Keratinocyte (primary cell): ENCODE results near the gene PI4KA. TPM values are rescaled to one million over a fixed set of nuclear protein-coding genes. Genes with fewer than 3 reads are reported as not detected.
"Not testable (repeated sequence)": the region's sequence is repeated elsewhere in the genome, so short reads cannot be mapped to it uniquely, and the experiment has no call there.

Experiments
- DNase-seq: peaks from one replicate; pipeline ENCODE4 v3.0.0-alpha.2; 2011; ENCODE audit warnings: low read depth, missing footprints, low spot score
- FAIRE-seq: peaks from 2 replicates; lab custom pipeline; 2011; peaks lifted over from hg19 to GRCh38; lab: Jason Lieb, UNC
- H2AFZ ChIP-seq: 2 replicates; pipeline ENCODE4 v1.6.0; 2012; ENCODE audit warnings: low read length, control low read depth, inconsistent platforms; ENCODE audit not compliant: control insufficient read depth
- H3K27ac ChIP-seq: 2 replicates; pipeline ENCODE4 v1.5.1; 2011; ENCODE audit warnings: low read length; ENCODE audit not compliant: control insufficient read depth, insufficient read depth
- H3K27me3 ChIP-seq: 3 replicates; pipeline ENCODE4 v1.6.0; 2011; ENCODE audit warnings: low read length; ENCODE audit not compliant: control insufficient read depth, insufficient read depth; ENCODE audit errors: extremely low read depth
- H3K36me3 ChIP-seq, 2 experiments: 2 replicates in 1 of 2; 3 replicates in 1 of 2; pipeline ENCODE4 v1.5.1; 2011; ENCODE audit warnings: low read length in 2 of 2, mild to moderate bottlenecking in 1 of 2; ENCODE audit not compliant: control insufficient read depth in 2 of 2, insufficient read depth in 2 of 2; ENCODE audit errors: extremely low read depth in 1 of 2
- H3K4me1 ChIP-seq: 3 replicates; pipeline ENCODE4 v1.5.1; 2011; ENCODE audit warnings: low read length; ENCODE audit not compliant: control insufficient read depth, insufficient read depth; ENCODE audit errors: extremely low read depth
- H3K4me2 ChIP-seq: 3 replicates; pipeline ENCODE4 v1.6.0; 2011; ENCODE audit warnings: low read depth, low read length; ENCODE audit not compliant: control insufficient read depth, insufficient read depth; ENCODE audit errors: extremely low read depth
- H3K4me3 ChIP-seq, 3 experiments: fragments of 200-600 bp in 1 of 3; sonication (generic) in 1 of 3; 2 replicates in 2 of 3; 3 replicates in 1 of 3; pipeline ENCODE4 v1.5.1; 2011 to 2016; ENCODE audit warnings: low read length in 3 of 3, mild to moderate bottlenecking in 3 of 3, control low read depth in 2 of 3, inconsistent platforms in 1 of 3, low read depth in 1 of 3, mixed read lengths in 1 of 3, mixed run types in 1 of 3, moderate library complexity in 1 of 3; ENCODE audit not compliant: control insufficient read depth in 2 of 3, insufficient read depth in 2 of 3; ENCODE audit errors: extremely low read depth in 1 of 3
- H3K79me2 ChIP-seq: 2 replicates; pipeline ENCODE4 v1.6.0; 2012; ENCODE audit warnings: low read length; ENCODE audit not compliant: control insufficient read depth, insufficient read depth
- H3K9ac ChIP-seq: 3 replicates; pipeline ENCODE4 v1.6.0; 2011; ENCODE audit warnings: low read length; ENCODE audit not compliant: control insufficient read depth, insufficient read depth; ENCODE audit errors: extremely low read depth
- H3K9me1 ChIP-seq: 3 replicates; pipeline ENCODE4 v1.6.0; 2011; ENCODE audit warnings: low read length; ENCODE audit not compliant: control insufficient read depth, insufficient read depth; ENCODE audit errors: extremely low read depth
- H3K9me3 ChIP-seq: 2 replicates; pipeline ENCODE4 v1.5.1; 2012; ENCODE audit warnings: low read depth, low read length; ENCODE audit not compliant: control insufficient read depth
- H4K20me1 ChIP-seq: 3 replicates; pipeline ENCODE4 v1.6.0; 2011; ENCODE audit warnings: low read length; ENCODE audit not compliant: control insufficient read depth, insufficient read depth; ENCODE audit errors: extremely low read depth
- CTCF ChIP-seq, 3 experiments: IDR thresholded peaks in 1 of 3; conservative IDR thresholded peaks in 1 of 3; optimal IDR thresholded peaks in 1 of 3; 2 replicates in 2 of 3; 3 replicates in 1 of 3; pipeline versions ENCODE3 to v1.5.1; 2011; ENCODE audit warnings: low read length in 3 of 3, mild to moderate bottlenecking in 3 of 3, moderate library complexity in 2 of 3, control low read depth in 1 of 3, inconsistent platforms in 1 of 3; ENCODE audit not compliant: insufficient read depth in 2 of 3; ENCODE audit errors: extremely low read depth in 1 of 3
- dilution Hi-C: fragments of 300-500 bp; cut with MboI; formaldehyde crosslinking; loops from one replicate; pipeline ENCODE4 v1.7.0; 2020; ENCODE audit warnings: low sequenced_read_pairs; ENCODE audit not compliant: extremely low pct_ligation_motif_present
- polyA plus RNA-seq, 5 experiments: library from polyadenylated mRNA; depleted of rRNA in 3 of 5; stranded (reverse) in 3 of 5; stranded (forward) in 1 of 5; unstranded in 1 of 5; fragments of >200 nt; gene quantifications; 1 replicate in 1 of 5; 2 replicates in 3 of 5; 3 replicates in 1 of 5; pipeline versions ENCODE4 v1.2.1 to v1.2.3, GENCODE V29; 2011 to 2012; ENCODE audit warnings: missing spikeins in 2 of 5, low read depth in 1 of 5, low replicate concordance in 1 of 5

PI4KA gene
- polyA plus RNA-seq, 1 donor (not counting 4 experiments of a cell fraction or from before 2014, with no cell fraction given): 13.6 TPM

- not testable (repeated sequence) for DNase-seq
Observed at GRCh38 chr22:20703816-20704609, 154.6 kb downstream of the PI4KA start.

GRCh38 chr22:20703414-20703806 is 155.2 kb downstream of the PI4KA start:
- H3K4me3 ChIP-seq: peak overlapping the region in 1 of 3 experiments; percentile 41
- H4K20me1 ChIP-seq, dilution Hi-C loops, H3K9me1 ChIP-seq, H3K27ac ChIP-seq, H3K79me2 ChIP-seq, H3K36me3 ChIP-seq, H3K27me3 ChIP-seq, H3K9me3 ChIP-seq, DNase-seq, FAIRE-seq, H3K4me1 ChIP-seq, H2AFZ ChIP-seq, H3K9ac ChIP-seq: not testable (repeated sequence)
- peak overlapping the region; percentile 37 for H3K4me2 ChIP-seq

More at GRCh38 chr22:20703816-20704609, 154.6 kb downstream of the PI4KA start:
- H3K4me1 ChIP-seq, H4K20me1 ChIP-seq, H3K9me3 ChIP-seq, H3K79me2 ChIP-seq, H3K27me3 ChIP-seq, FAIRE-seq, H3K9me1 ChIP-seq, H2AFZ ChIP-seq, H3K36me3 ChIP-seq, dilution Hi-C loops, H3K9ac ChIP-seq, H3K27ac ChIP-seq: not testable (repeated sequence)
- Histone ChIP-seq H3K4me3 (peak overlapping the region in 1 of 3 experiments; percentile 41), H3K4me2 (peak overlapping the region; percentile 37)
- TF ChIP-seq CTCF (optimal IDR thresholded peaks at IDR 0.05 in 1 of 3, IDR thresholded peaks at IDR 0.05 in 1 of 3, conservative IDR thresholded peaks at IDR 0.05 in 1 of 3; ENCODE audit: extremely low read depth in 1 of 3, insufficient read depth in 2 of 3, low read length in 3 of 3): peak in 1 of 3 experiments; percentile 21

DNA sequence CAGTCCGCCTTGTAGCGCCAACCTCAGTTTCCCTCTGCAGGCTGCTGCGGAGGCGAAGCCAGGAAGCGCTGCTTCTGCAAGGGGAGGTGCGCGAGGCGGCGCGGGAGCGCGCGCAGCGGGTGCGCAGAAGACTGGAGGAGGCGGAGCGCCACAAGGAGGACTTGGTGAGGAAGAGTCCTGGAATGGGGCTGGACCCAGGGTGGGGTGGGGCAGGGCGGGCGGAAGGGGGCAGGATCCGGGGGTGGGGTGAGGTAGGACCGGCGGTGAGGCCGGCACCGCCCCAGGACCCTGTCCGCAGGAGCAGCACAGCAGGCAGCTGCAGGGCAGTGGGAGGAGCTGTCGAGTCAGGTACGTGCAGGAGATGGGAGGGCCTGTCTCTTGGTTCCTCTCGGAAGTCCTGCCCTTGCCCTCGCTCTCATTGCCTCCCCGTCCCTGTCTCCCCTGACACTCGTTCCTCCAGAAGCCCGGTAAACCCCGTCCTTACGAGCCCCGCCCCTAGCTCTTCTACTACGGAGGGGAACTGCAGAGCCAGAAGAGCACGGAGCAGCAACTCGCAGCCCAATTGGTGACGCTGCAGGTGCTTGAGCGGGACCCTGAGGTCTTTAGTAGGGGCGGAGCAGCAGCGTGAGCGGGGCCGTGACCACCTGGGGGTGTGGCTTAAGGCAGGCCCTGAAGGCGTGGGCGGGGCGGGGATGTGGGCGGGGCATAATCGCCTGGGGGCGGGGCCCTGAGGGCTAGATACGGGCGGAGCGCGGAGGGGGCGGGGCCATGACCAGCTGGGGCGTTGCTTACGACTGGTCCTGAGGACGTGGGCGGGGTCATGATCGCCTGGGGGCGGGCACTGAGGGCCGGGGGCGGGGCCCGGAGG is 155.8 kb downstream of the PI4KA start:
- H3K79me2 ChIP-seq, H3K27me3 ChIP-seq, H3K36me3 ChIP-seq, H4K20me1 ChIP-seq, FAIRE-seq, H3K4me1 ChIP-seq, H3K9me3 ChIP-seq, dilution Hi-C loops, H3K9me1 ChIP-seq: not testable (repeated sequence)
- H2AFZ ChIP-seq: peak overlapping the region; percentile 73
- H3K9ac ChIP-seq: peak overlapping the region; percentile 47
- peak overlapping the region; percentile 10 to 61 (median 41) for H3K4me3 ChIP-seq
- peak; percentile 81 for DNase-seq
- H3K4me2 ChIP-seq: peak overlapping the region; percentile 56
- H3K27ac ChIP-seq: peak overlapping the region; percentile 54

DNA sequence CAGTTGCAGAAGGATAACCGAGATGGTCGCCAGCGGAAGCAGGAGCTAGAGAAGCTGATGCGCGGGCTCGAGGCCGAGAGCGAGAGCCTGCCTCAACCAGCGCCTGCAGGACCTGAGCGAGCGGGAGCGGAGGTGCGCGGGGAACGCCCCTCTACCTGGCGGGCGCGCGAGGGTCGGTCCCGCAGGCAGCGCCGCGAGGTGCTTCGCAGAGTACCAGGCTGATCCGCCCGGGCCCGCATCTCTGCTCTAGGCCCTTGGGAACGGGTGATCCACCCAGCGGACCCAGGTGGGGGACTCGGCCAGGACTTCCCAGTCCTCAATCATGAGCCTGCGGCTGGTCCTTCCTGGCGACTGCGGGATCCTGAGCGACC is 156.5 kb downstream of the PI4KA start:
- H2AFZ ChIP-seq, dilution Hi-C loops, DNase-seq, H3K36me3 ChIP-seq, H3K79me2 ChIP-seq, FAIRE-seq, H3K27ac ChIP-seq, H3K9me3 ChIP-seq, H3K4me1 ChIP-seq, H3K27me3 ChIP-seq, H4K20me1 ChIP-seq, H3K9me1 ChIP-seq: not testable (repeated sequence)
- H3K4me2 ChIP-seq: peak overlapping the region; percentile 70
- H3K4me3 ChIP-seq: peak overlapping the region in 2 of 3 experiments; percentile 41 to 61
- H3K9ac ChIP-seq: peak overlapping the region; percentile 44
